Epithelial cell of proximal tubule (primary cell): ENCODE measurements around the gene SIN3B. TPM values are rescaled to one million over a fixed set of nuclear protein-coding genes. Genes with fewer than 3 reads are reported as not detected.

Experiments
- DNase-seq: peaks from one replicate; pipeline ENCODE4 v3.0.0-alpha.2; 2011; ENCODE audit warnings: low read depth
- H3K4me3 ChIP-seq: 2 replicates; pipeline ENCODE4 v1.5.1; 2011; ENCODE audit warnings: low read depth, mild to moderate bottlenecking, low read length
- CTCF ChIP-seq: conservative IDR thresholded peaks from 2 replicates; pipeline ENCODE4 v1.5.1; 2012; ENCODE audit warnings: low read depth, mild to moderate bottlenecking, low read length
- total RNA-seq: library from RNA; depleted of rRNA; stranded (reverse); fragments of >200 nt; gene quantifications from 2 replicates; pipeline ENCODE4 v1.2.3, GENCODE V29; 2015

The SIN3B gene
- total RNA-seq, 1 donor from 2014 or later: 20.4 TPM

GRCh38 chr19:16851031-16851712 lies 22.0 kb downstream of the SIN3B start:
- DNase-seq: no peak
- no peak overlapping the region for H3K4me3 ChIP-seq
- TF ChIP-seq CTCF: no peak

DNA sequence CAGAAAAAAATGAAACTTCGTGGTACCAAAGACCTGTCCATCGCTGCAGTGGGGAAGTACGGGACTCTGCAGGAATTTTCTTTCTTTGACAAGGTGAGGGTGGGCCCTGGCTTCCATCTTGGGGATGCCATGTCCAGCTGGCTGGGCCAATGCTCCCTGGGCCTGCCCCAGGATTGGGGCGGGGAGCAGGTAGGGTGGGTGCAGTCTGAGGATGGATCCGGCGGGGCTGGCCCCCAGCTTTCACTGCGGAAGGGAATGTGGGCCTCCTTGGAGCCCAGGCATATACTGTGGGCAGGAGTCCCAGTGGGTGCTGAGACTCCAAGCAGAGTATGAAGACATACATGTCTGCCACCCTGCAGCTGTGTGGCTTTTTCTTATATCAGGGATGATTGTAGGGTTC lies 23.9 kb downstream of the SIN3B start:
- TF ChIP-seq CTCF: no peak
- DNase-seq: no peak
- no peak overlapping the region for H3K4me3 ChIP-seq

DNA sequence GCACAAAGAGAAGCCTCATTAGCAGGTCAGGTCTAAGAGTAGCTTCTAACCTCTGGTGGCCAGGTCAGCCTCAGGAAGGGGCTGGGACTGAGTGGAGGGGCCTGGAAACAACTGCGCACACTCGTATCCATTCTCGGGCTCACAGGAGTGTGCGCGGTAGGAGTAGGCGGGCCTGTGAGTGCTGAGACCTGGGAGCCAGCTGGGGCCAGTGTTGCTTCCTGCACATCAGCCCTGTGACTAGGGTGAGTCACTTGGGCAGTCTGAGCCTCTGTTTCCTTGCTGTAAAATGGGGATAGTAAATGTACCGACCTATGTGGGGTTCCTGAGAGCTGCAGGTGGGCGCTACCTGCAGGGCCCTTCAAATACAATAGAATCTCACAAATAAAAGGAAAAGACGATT lies 26.9 kb downstream of the SIN3B start:
- H3K4me3 ChIP-seq: no peak overlapping the region
- no peak for DNase-seq
- TF ChIP-seq CTCF: no peak

DNA sequence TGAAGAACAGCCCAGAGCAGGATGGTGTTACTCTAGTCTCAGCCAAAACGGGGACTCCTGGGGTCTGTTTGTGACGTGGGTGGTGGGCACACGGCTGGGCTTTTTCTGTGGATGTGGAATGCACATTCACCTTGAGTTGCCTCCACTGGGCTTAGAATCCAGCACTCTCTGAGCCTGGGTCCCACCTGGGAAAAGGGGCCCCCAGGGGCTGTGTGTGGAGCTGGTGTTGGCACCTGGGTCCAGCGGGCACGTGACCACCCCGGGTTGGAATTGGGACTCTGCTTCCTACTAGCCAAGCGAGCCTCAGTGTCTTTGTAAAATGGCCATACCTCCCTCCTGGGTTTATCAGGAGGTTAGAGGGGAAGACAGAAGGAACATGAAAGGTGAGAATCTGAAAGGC lies 30.4 kb downstream of the SIN3B start:
- no peak for DNase-seq
- H3K4me3 ChIP-seq: no peak overlapping the region
- TF ChIP-seq CTCF: no peak

DNA sequence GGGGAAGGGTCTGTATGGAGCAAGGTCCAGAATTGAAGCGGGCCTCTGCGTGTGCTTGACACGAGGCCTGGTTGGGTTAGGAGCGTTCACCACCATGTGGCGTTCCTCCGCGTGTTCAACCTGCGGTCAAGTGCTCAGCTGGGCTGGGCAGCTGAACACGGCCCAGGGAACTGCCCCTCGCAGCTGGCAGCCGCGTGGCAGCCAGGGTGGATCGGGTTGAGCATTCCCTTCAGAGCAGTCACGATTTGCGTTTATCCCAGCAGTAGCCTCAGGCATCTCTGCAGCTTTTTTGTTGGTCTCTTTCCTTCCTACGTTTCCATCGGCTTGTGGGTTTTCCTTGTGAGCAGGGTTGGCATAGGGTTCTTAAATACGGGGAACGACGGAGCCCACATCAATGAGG lies 30.9 kb downstream of the SIN3B start:
- H3K4me3 ChIP-seq: no peak overlapping the region

DNA sequence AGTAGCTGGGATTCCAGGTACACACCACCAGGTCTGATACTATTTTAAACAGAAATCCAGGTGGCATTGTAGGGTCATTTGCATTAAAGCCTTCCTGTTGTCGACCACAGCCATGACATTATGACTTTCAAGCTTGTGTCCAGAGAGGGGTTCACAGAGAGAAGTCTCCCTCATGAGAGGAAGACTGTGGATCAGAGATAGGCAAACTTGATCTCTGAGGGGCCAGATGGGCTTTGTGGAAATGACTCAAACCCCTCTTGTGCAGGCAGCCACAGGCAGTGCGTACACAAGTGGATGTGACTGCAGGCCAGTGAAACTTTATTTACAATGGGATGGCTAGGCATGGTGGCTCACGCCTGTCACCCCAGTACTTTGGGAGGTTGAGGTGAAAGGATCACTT lies 31.8 kb downstream of the SIN3B start:
- TF ChIP-seq CTCF: no peak

More for the DNA sequence above, 30.9 kb downstream of the SIN3B start:
- DNase-seq: no peak
- TF ChIP-seq CTCF: no peak

GRCh38 chr19:16861834-16862233 lies 32.6 kb downstream of the SIN3B start:
- no peak for TF ChIP-seq CTCF
- H3K4me3 ChIP-seq: no peak overlapping the region
- DNase-seq: no peak

More for the DNA sequence above, 31.8 kb downstream of the SIN3B start:
- DNase-seq: no peak
- no peak overlapping the region for H3K4me3 ChIP-seq
